Mucosa of descending colon (tissue), 3 donors: ENCODE data around the gene TAPBP. TPM values are rescaled to one million over a fixed set of nuclear protein-coding genes. Genes with fewer than 3 reads are reported as not detected.

Source experiments
- ATAC-seq: fragments of 200-7000 bp; cut with Tn5 transposase; one replicate; pipeline ENCODE4 v1.9.1; 2020; ENCODE audit warnings: mild to moderate bottlenecking, moderate library complexity
- DNase-seq, 3 donors: peaks; one replicate each; pipeline ENCODE4 v3.0.0-alpha.2; 2020
- H3K36me3 ChIP-seq: fragments of 200-600 bp; one replicate; pipeline ENCODE4 v1.8.0; 2021; ENCODE audit warnings: low read depth, mild to moderate bottlenecking
- H3K4me1 ChIP-seq: fragments of 200-600 bp; one replicate; pipeline ENCODE4 v1.8.0; 2021; ENCODE audit warnings: low read depth, mild to moderate bottlenecking
- H3K4me3 ChIP-seq: fragments of 200-600 bp; one replicate; pipeline ENCODE4 v1.8.0; 2021; ENCODE audit warnings: mild to moderate bottlenecking
- H3K9me3 ChIP-seq: fragments of 200-600 bp; one replicate; pipeline ENCODE4 v1.8.0; 2021; ENCODE audit warnings: mild to moderate bottlenecking
- CTCF ChIP-seq: fragments of 200-600 bp; IDR thresholded peaks from one replicate; pipeline ENCODE4 v1.8.0; 2022; ENCODE audit warnings: antibody characterized with exemption, mild to moderate bottlenecking
- intact Hi-C, 2 donors: fragments of 100-400 bp; cut with DNase I in 1 of 2; cut with micrococcal nuclease in 1 of 2; formaldehyde crosslinking; loops; one replicate each; pipeline versions ENCODE4 v1.11.0 to v1.11.1; 2022; cut with DNase I, micrococcal nuclease
- total RNA-seq, 3 donors: library from RNA; stranded (reverse); fragmentation: NEBNext Ultra II Directional in 2 of 3; extraction: Animal tissue kit (Norgen Biotek cat#: 25700) in 2 of 3; gene quantifications; one replicate each; pipeline versions ENCODE4 v1.2.1 to v1.2.4, GENCODE V29; 2021 to 2023
- donor health status: DM: no; HTN: no; CAD: no; lungs with moderate emphysema.
- donor health status: DM: no; HTN: no; CAD: no.
- donor health status: DM: no; HTN: yes; CAD: no.

Gene TAPBP
- total RNA-seq, 3 donors from 2014 or later = 179 to 321 (median 258) TPM

GRCh38 chr6:33320315-33321181, 6.7 kb upstream of the TAPBP start:
- H3K4me3 ChIP-seq = no peak overlapping the region
- DNase-seq = peak; percentile 38 to 62 (median 44)
- no peak for ATAC-seq
- H3K36me3 ChIP-seq = peaks cover 5% of the 10 kb centered on the region
- H3K4me1 ChIP-seq = peaks cover 30% of the 10 kb centered on the region
- no peaks in the 10 kb centered on the region for H3K9me3 ChIP-seq
- no peak for TF ChIP-seq CTCF
- intact Hi-C loops = no loop called here

GRCh38 chr6:33319939-33320314, 6.0 kb upstream of the TAPBP start:
- Histone ChIP-seq H3K4me3 (no peak overlapping the region), H3K4me1 (peaks cover 36% of the 10 kb centered on the region), H3K9me3 (no peaks in the 10 kb centered on the region), H3K36me3 (peaks cover 5% of the 10 kb centered on the region)
- DNase-seq (no peak), ATAC-seq (no peak)
- no peak for TF ChIP-seq CTCF
- intact Hi-C loops = no loop called here

GRCh38 chr6:33318426-33319073, 4.7 kb upstream of the TAPBP start:
- peaks cover 35% of the 10 kb centered on the region for H3K4me1 ChIP-seq

GRCh38 chr6:33317669-33318425, 4.0 kb upstream of the TAPBP start, which contains the start of gene ZBTB22:
TSS of gene ZBTB22 (minus strand) at chr6:33317744. CDS start at chr6:33316916, 828 bp downstream.
- H3K4me1 ChIP-seq = peaks cover 35% of the 10 kb centered on the region
- intact Hi-C loops = no loop called here
- ATAC-seq = peak; percentile 72
- peaks cover 1% of the 10 kb centered on the region for H3K36me3 ChIP-seq
- H3K9me3 ChIP-seq = no peaks in the 10 kb centered on the region
- TF ChIP-seq CTCF = no peak
- DNase-seq = peak; percentile 97 to 100 (median 99)
- peak within 1 kb of the TSS; percentile 19 for H3K4me3 ChIP-seq

More at GRCh38 chr6:33318426-33319073, 4.7 kb upstream of the TAPBP start:
- DNase-seq (no peak), ATAC-seq (no peak)
- TF ChIP-seq CTCF = no peak
- intact Hi-C loops = no loop called here
- Histone ChIP-seq H3K4me3 (no peak overlapping the region), H3K9me3 (no peaks in the 10 kb centered on the region), H3K36me3 (peaks cover 5% of the 10 kb centered on the region)

GRCh38 chr6:33317419-33317668, 3.5 kb upstream of the TAPBP start:
- H3K4me1 ChIP-seq = peaks cover 36% of the 10 kb centered on the region
- DNase-seq (peak in 1 of 3 donors; percentile 66), ATAC-seq (peak; percentile 6)
- intact Hi-C loops = no loop called here
- TF ChIP-seq CTCF = no peak
- H3K36me3 ChIP-seq = no peaks in the 10 kb centered on the region
- no peaks in the 10 kb centered on the region for H3K9me3 ChIP-seq
- H3K4me3 ChIP-seq = peak overlapping the region; percentile 19
